ENCODE measurements around the gene TTYH2. TPM values are rescaled to one million over a fixed set of nuclear protein-coding genes. Genes with fewer than 3 reads are reported as not detected.

The TTYH2 gene
- total and polyA plus RNA-seq, 10 of the 15 experiments (the other 5 are each of a cell fraction or from before 2014, with no cell fraction given), result 0.26 to 25.2 (median 6.6) TPM

GRCh38 chr17:74245871-74246270 lies 32.5 kb downstream of the TTYH2 start:
- no peak for FAIRE-seq
- ChIA-PET RAD21 (ENCODE audit: unreplicated experiment) (no interaction called here), CTCF (no interaction called here), SMC1A (ENCODE audit: uncharacterized antibody, unreplicated experiment) (no interaction called here), POLR2A (no interaction called here)
- DNase-seq (ENCODE audit: low read depth, low spot score), result no peak
- Histone ChIP-seq H3K9ac (ENCODE audit: control insufficient read depth, insufficient read depth, low read length) (no peak overlapping the region), H4K20me1 (ENCODE audit: control insufficient read depth, insufficient read depth) (no peaks in the 10 kb centered on the region), H3K4me2 (ENCODE audit: control insufficient read depth, insufficient read depth) (no peak overlapping the region), H3K27ac (ENCODE audit: control insufficient read depth, insufficient read depth) (no peak overlapping the region), H3K9me3 (replicated peaks; ENCODE audit: control insufficient read depth, insufficient read depth, low read length) (no peaks in the 10 kb centered on the region; the same call in 2 of the 3 replicates), H3K4me1 (ENCODE audit: control insufficient read depth, insufficient read depth, low read length) (no peaks in the 10 kb centered on the region), H2AFZ (ENCODE audit: control insufficient read depth, low read depth, low read length) (no peak overlapping the region), H3K79me2 (ENCODE audit: control insufficient read depth, insufficient read depth, low read length) (no peaks in the 10 kb centered on the region), H3K36me3 (ENCODE audit: control insufficient read depth in 2 of 2, insufficient read depth in 2 of 2, low read length in 1 of 2) (peaks cover 0 to 2% of the 10 kb centered on the region in 2 experiments; a peak in 2 of 4 replicates), H3K27me3 (replicated peaks in 1 of 2; ENCODE audit: control insufficient read depth in 2 of 2, insufficient read depth in 2 of 2, low read length in 1 of 2) (no peaks in the 10 kb centered on the region), H3K4me3 (no peak overlapping the region)
- TF ChIP-seq GABPA (IDR thresholded peaks at IDR 0.05; ENCODE audit: low read depth), result no peak
- no peak for TF ChIP-seq SMAD1 (IDR thresholded peaks at IDR 0.05; ENCODE audit: low read depth, partially characterized antibody)
- no peak for TF ChIP-seq EP300 (IDR thresholded peaks at IDR 0.05; ENCODE audit: borderline replicate concordance in 1 of 2, control insufficient read depth in 1 of 2, low read depth in 2 of 2, low read length in 2 of 2)
- no peak for TF ChIP-seq ZBTB4 (CRISPR knock-in tag; IDR thresholded peaks at IDR 0.05)
- no peak for TF ChIP-seq DPF2 (IDR thresholded peaks at IDR 0.05)
- no peak for TF ChIP-seq TBL1XR1 (IDR thresholded peaks at IDR 0.05; ENCODE audit: low read depth, low read length)
- no peak for TF ChIP-seq JUNB (IDR thresholded peaks at IDR 0.05)
- TF ChIP-seq ZNF24 (IDR thresholded peaks at IDR 0.05), result no peak
- TF ChIP-seq TARDBP (IDR thresholded peaks at IDR 0.05; ENCODE audit: borderline replicate concordance), result no peak
- TF ChIP-seq POLR2A (IDR thresholded peaks at IDR 0.05; ENCODE audit: low read depth, low read length), result no peak
- TF ChIP-seq CHD2 (IDR thresholded peaks at IDR 0.05; ENCODE audit: borderline replicate concordance, low read depth, low read length), result no peak
- TF ChIP-seq ESRRA (IDR thresholded peaks at IDR 0.05; ENCODE audit: low read length), result no peak
- TF ChIP-seq SIX5 (IDR thresholded peaks at IDR 0.05; ENCODE audit: low read depth, low read length, severe bottlenecking), result no peak
- TF ChIP-seq CBX3 (IDR thresholded peaks at IDR 0.05; ENCODE audit: borderline replicate concordance, low read depth), result no peak
- TF ChIP-seq GATAD2B (conservative IDR thresholded peaks at IDR 0.05; ENCODE audit: low read depth), result no peak
- TF ChIP-seq FOXK2 (IDR thresholded peaks at IDR 0.05), result no peak
- no peak for TF ChIP-seq ATF7 (IDR thresholded peaks at IDR 0.05; ENCODE audit: low read depth)
- TF ChIP-seq BCL3 (IDR thresholded peaks at IDR 0.05; ENCODE audit: borderline replicate concordance, insufficient read depth, low read depth, low read length, poor library complexity, severe bottlenecking), result no peak
- intact Hi-C loops (cut with micrococcal nuclease; ENCODE audit: unreplicated experiment), result no loop called here
- no TSS peak for BruUV-seq (replicated peaks)
- in situ Hi-C loops (cut with MboI), result no loop called here
- WGBS (ENCODE audit: insufficient coverage, insufficient replicate concordance, low lambda C conversion rate, missing lambda C conversion rate), result 4% methylated on average over 5 of the region's 5 CpGs
- no peak for ATAC-seq

Data from GM12878 (cell line).